PC-9 (cell line): ENCODE data around the gene ST7. TPM values are rescaled to one million over a fixed set of nuclear protein-coding genes. Genes with fewer than 3 reads are reported as not detected.
A peak's percentile ranks its signal among the peaks of the same experiment; 100 is the strongest.

Source experiments
- BruUV-seq: library from RNA; stranded (reverse); fragments of 400-500 nt; replicated peaks from 2 replicates; lab custom pipeline; 2021; lab: Mats Ljungman, UMichigan
- CTCF ChIA-PET: fragments of 300-600 bp; sonication (Branson Sonifier 250); formaldehyde crosslinking; loops from one replicate; lab custom pipeline; 2022; ENCODE audit warnings: antibody characterized with exemption; lab: Charles Lee
- POLR2A ChIA-PET: fragments of 300-600 bp; sonication (Branson Sonifier 250); formaldehyde crosslinking; loops from one replicate; lab custom pipeline; 2022; ENCODE audit warnings: antibody characterized with exemption; ENCODE audit not compliant: unreplicated experiment; lab: Charles Lee
- DNase-seq, 2 experiments: peaks; one replicate each; pipeline versions ENCODE4 v3.0.0 to v3.0.0-alpha.2; 2015 to 2022; ENCODE audit warnings: mixed read lengths in 1 of 2
- H2AFZ ChIP-seq: fragments of 200-600 bp; sonication (generic); 2 replicates; pipeline ENCODE4 v1.8.1; 2017; ENCODE audit warnings: antibody characterized with exemption
- H3F3A ChIP-seq: fragments of 200-600 bp; sonication (generic); 2 replicates; pipeline ENCODE4 v1.8.1; 2017; ENCODE audit warnings: antibody characterized with exemption, mild to moderate bottlenecking, low read depth; ENCODE audit not compliant: insufficient read depth
- H3K27ac ChIP-seq: fragments of 200-600 bp; sonication (generic); 2 replicates; pipeline ENCODE4 v1.6.1; 2016; ENCODE audit warnings: mixed run types
- H3K27me3 ChIP-seq: fragments of 200-600 bp; sonication (generic); 2 replicates; pipeline ENCODE4 v1.6.1; 2016; ENCODE audit warnings: low read depth, mixed run types; ENCODE audit not compliant: insufficient read depth
- H3K36me3 ChIP-seq: fragments of 200-600 bp; sonication (generic); 2 replicates; pipeline ENCODE4 v1.6.1; 2016; ENCODE audit warnings: low read depth, mixed run types
- H3K4me1 ChIP-seq: fragments of 200-600 bp; sonication (generic); replicated peaks from 2 replicates; pipeline ENCODE4 v1.6.1; 2016; ENCODE audit warnings: mixed run types; ENCODE audit not compliant: insufficient read depth
- H3K4me2 ChIP-seq: fragments of 200-600 bp; sonication (generic); 2 replicates; pipeline ENCODE4 v1.6.1; 2017; ENCODE audit warnings: mixed run types
- H3K4me3 ChIP-seq: fragments of 200-600 bp; sonication (generic); 2 replicates; pipeline ENCODE4 v1.6.1; 2016; ENCODE audit warnings: mixed run types
- H3K79me2 ChIP-seq: fragments of 200-600 bp; sonication (generic); 2 replicates; pipeline ENCODE4 v1.6.1; 2017; ENCODE audit warnings: low read depth, mixed run types
- H3K9me2 ChIP-seq: fragments of 200-600 bp; sonication (generic); 2 replicates; pipeline ENCODE4 v1.8.1; 2017; ENCODE audit warnings: mild to moderate bottlenecking; ENCODE audit not compliant: insufficient read depth
- H3K9me3 ChIP-seq: fragments of 200-600 bp; sonication (generic); 2 replicates; pipeline ENCODE4 v1.8.1; 2016; ENCODE audit warnings: low read depth; ENCODE audit not compliant: insufficient read depth
- H4K20me1 ChIP-seq: fragments of 200-600 bp; sonication (generic); 2 replicates; pipeline ENCODE4 v1.8.1; 2017; ENCODE audit not compliant: insufficient read depth
- CTCF ChIP-seq: fragments of 200-600 bp; sonication (generic); conservative IDR thresholded peaks from 2 replicates; pipeline ENCODE4 v1.6.1; 2017; ENCODE audit warnings: mixed run types, antibody characterized with exemption, mild to moderate bottlenecking, moderate library complexity
- EZH2 ChIP-seq: fragments of 200-600 bp; sonication (generic); IDR thresholded peaks from 2 replicates; pipeline ENCODE4 v1.8.0; 2017; ENCODE audit warnings: antibody characterized with exemption, low read depth
- intact Hi-C: fragments of 100-400 bp; cut with micrococcal nuclease; formaldehyde crosslinking; loops from one replicate; pipeline ENCODE4 v1.10.0; 2022; ENCODE audit not compliant: unreplicated experiment
- total RNA-seq: library from RNA; stranded (reverse); gene quantifications from 2 replicates; pipeline ENCODE4 v1.2.3, GENCODE V29; 2021

Gene ST7
- total RNA-seq, 1 experiment from 2014 or later = 25.8 TPM

GRCh38 chr7:116951366-116952292 is 1.7 kb upstream of the ST7 start:
- POLR2A ChIA-PET = no interaction called here
- DNase-seq = peak in 1 of 2 experiments; percentile 17
- TF ChIP-seq EZH2 (no peak), CTCF (no peak)

DNA sequence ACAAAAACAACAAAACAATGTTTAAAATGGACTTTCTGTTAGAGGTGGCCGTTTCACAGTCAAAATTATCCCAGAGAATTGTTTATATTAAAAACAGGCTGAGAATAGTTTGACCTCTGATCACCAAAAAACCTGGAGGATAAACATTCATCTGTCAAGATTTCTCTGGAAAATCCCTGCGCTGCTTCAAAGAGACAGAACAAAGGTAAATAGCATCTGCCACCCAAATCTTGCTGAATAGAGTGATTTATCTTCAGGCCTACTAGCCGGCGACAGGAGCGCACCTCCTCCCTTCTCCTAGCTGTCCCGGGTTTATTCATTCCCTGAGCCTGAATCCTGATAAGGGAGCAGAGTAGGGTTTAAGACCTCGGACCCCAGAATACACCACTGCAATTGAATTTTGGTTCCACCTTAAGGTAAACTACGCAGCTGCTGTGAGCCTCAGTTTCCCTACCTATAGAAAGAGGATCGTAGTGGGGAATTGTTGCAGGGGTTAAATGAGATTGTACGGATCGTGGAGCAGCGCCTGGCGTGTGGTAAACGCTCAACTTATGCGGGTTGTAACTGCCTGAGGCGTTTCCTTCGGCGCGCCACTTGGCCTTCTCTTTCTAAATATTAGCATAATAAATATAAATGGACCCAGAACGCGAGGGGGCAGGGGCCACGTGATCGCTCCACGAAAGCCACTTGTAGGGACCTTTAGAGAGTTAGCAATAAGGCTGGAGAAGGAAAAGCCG is 498 bp upstream of the ST7 start:
- Histone ChIP-seq H3K9me2 (no peaks in the 10 kb centered on the region), H3K79me2 (peaks cover 37% of the 10 kb centered on the region), H2AFZ (peak overlapping the region; percentile 97), H3K27ac (peak overlapping the region; percentile 85), H3K4me2 (peak overlapping the region; percentile 97), H4K20me1 (0 out of 2 replicates have a peak, but pooled peaks cover 3% of the 10 kb centered on the region), H3K4me1 (peaks cover 24% of the 10 kb centered on the region), H3K36me3 (no peaks in the 10 kb centered on the region), H3K9me3 (no peaks in the 10 kb centered on the region), H3K27me3 (no peaks in the 10 kb centered on the region), H3K4me3 (peak overlapping the region; percentile 95), H3F3A (no peaks in the 10 kb centered on the region)
- no peak for TF ChIP-seq EZH2
- TF ChIP-seq CTCF = no peak
- intact Hi-C loops = loop anchor here (5.0 kb wide), 2 partner anchors 241 to 281 kb away; partner anchors contain the start of gene MET
- peak in 1 of 2 experiments; percentile 33 for DNase-seq
- POLR2A ChIA-PET = interaction anchor here (0.6 to 0.7 kb wide), 3 partner anchors 166 to 418 kb away, joined by 3 to 5 read pairs (median 3); no protein-coding TSS in a partner anchor
- BruUV-seq = TSS peak; percentile 77
- CTCF ChIA-PET = interaction anchor here (0.5 kb wide), 1 partner anchor 162 kb away, joined by 5 read pairs; no protein-coding TSS in a partner anchor

More at GRCh38 chr7:116951366-116952292, 1.7 kb upstream of the ST7 start:
- no peak overlapping the region for H3K27ac ChIP-seq
- peak overlapping the region; percentile 95; the same call in 1 of the 2 replicates for H3K4me3 ChIP-seq
- H3K4me2 ChIP-seq = peak overlapping the region; percentile 97
- 0 out of 2 replicates have a peak, but pooled peaks cover 3% of the 10 kb centered on the region for H4K20me1 ChIP-seq
- H2AFZ ChIP-seq = peak overlapping the region; percentile 68; the same call in 1 of the 2 replicates
- no peaks in the 10 kb centered on the region for H3K9me3 ChIP-seq
- peaks cover 24% of the 10 kb centered on the region for H3K4me1 ChIP-seq
- H3F3A ChIP-seq = no peaks in the 10 kb centered on the region
- no peaks in the 10 kb centered on the region for H3K9me2 ChIP-seq
- no peaks in the 10 kb centered on the region for H3K36me3 ChIP-seq
- CTCF ChIA-PET = interaction anchor here (0.6 kb wide), 1 partner anchor 336 kb away, joined by 7 read pairs; no protein-coding TSS in a partner anchor
- H3K79me2 ChIP-seq = peaks cover 25% of the 10 kb centered on the region
- no TSS peak for BruUV-seq
- intact Hi-C loops = loop anchor here (5.0 kb wide), 2 partner anchors 239 to 279 kb away; partner anchors contain the start of gene MET
- no peaks in the 10 kb centered on the region for H3K27me3 ChIP-seq
